Spleen (tissue), 7 donors: ENCODE data around the gene SKIC3.

Experiments
- CTCF ChIP-seq, 11 experiments: fragments of 200-600 bp in 7 of 11; fragments of 450-650 bp in 4 of 11; sonication (generic) in 4 of 11; IDR thresholded peaks in 8 of 11; conservative IDR thresholded peaks in 3 of 11; 1 replicate in 7 of 11; 2 replicates in 4 of 11; pipeline versions ENCODE4 v1.4.0 to v1.8.0; 2016 to 2021; ENCODE audit warnings: antibody characterized with exemption in 11 of 11, inconsistent platforms in 4 of 11, mild to moderate bottlenecking in 1 of 11
- POLR2A ChIP-seq, 3 donors: fragments of 450-650 bp; IDR thresholded peaks; one replicate each; pipeline ENCODE4 v1.5.1; 2017; ENCODE audit warnings: antibody characterized with exemption in 3 of 3, mild to moderate bottlenecking in 1 of 3
- POLR2AphosphoS5 ChIP-seq, 3 donors: sonication (generic); formaldehyde crosslinking; IDR thresholded peaks; one replicate each; pipeline ENCODE4 v1.5.1; 2017; ENCODE audit warnings: antibody characterized with exemption in 3 of 3
- donor health status: DM: no; HTN: no; CAD: no; lungs with moderate emphysema.
- donor health status: DM: no; HTN: no; CAD: no.
- donor health status: DM: no; HTN: no; CAD: no.

GRCh38 chr5:95599252-95599651 is 44.5 kb upstream of the SKIC3 start:
- no peak for TF ChIP-seq CTCF (IDR thresholded peaks at IDR 0.05 in 8 of 11, conservative IDR thresholded peaks at IDR 0.05 in 3 of 11)
- TF ChIP-seq POLR2A (IDR thresholded peaks at IDR 0.05): no peak
- no peak for TF ChIP-seq POLR2AphosphoS5 (IDR thresholded peaks at IDR 0.05)
